Epithelial cell of prostate (primary cell): ENCODE measurements around the gene DNMT3A.

Experiments used
- DNase-seq: peaks from one replicate; pipeline ENCODE4 v3.0.0-alpha.2; 2011; ENCODE audit warnings: low read depth, low spot score
- H3K27ac ChIP-seq: fragments of 450-650 bp; 2 replicates; pipeline ENCODE4 v1.5.1; 2017; ENCODE audit warnings: mild to moderate bottlenecking

Gene DNMT3A

GRCh38 chr2:25187729-25188350 is 153.9 kb downstream of the DNMT3A start:
- H3K27ac ChIP-seq = no peak overlapping the region
- no peak for DNase-seq

- DNase-seq = peak; percentile 79
- H3K27ac ChIP-seq = peak overlapping the region; percentile 19
Measured at GRCh38 chr2:25184254-25184653, 157.5 kb downstream of the DNMT3A start.

GRCh38 chr2:25178976-25179375 is 162.7 kb downstream of the DNMT3A start:
- no peak for DNase-seq
- no peak overlapping the region for H3K27ac ChIP-seq
